ENCODE data around the gene TTC24.
A peak's percentile ranks its signal among the peaks of the same experiment; 100 is the strongest.

The TTC24 gene

DNA sequence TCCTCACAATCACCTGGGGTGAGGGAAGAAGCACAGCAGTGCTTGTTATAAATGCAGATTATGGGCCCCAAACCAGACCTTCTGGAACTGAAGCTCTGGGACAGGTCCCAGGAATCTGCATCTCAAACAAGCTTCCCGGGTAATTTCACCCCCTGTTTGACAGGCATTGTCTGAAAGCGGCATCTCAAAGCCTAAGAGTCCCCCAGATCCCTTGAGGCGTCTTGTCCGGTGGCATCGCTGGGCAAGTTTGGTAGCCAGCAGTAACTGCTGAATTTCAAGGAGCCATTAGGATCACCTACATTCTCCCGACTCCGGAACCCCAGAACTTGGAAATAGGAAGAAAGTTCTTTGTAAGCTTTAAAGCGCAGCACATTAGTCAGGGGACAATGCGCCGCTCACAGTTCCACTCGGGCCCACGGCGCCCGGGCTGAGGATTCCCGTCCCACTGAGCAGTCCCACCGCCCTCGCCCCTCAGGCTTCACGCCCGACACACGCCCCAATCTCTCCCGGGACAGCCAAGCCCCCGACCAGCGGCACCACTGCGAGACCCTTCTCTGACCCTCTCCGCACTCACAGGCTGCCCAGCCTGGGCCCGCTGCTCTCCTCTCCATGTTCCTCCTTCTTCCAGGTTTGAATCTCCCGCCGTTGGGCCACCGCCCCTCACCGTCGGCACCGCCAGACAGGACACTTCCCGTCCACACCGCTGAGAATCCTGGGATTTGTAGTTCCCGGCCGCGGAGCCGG lies 7.4 kb upstream of the TTC24 start, which contains the start of gene IQGAP3:
TSS of gene IQGAP3 (minus strand) at position 647 of the 744 bp plus-strand sequence. CDS start at position 611, 36 bp downstream.
- peak; percentile 77 to 91 (median 87) for DNase-seq
- H3K36me3 ChIP-seq (ENCODE audit: control insufficient read depth in 4 of 4, insufficient read depth in 4 of 4, low read length in 3 of 4), result peaks cover 0 to 9% (median under 1%) of the 10 kb centered on the region in 4 experiments
- no peak within 1 kb of the TSS for H3K27ac ChIP-seq (ENCODE audit: insufficient read depth in 1 of 2, low read depth in 1 of 2, low read length in 2 of 2, poor library complexity in 1 of 2, severe bottlenecking in 2 of 2)
- peaks cover 11 to 23% (median 22%) of the 10 kb centered on the region in 4 experiments for H3K4me1 ChIP-seq (ENCODE audit: control extremely low read depth in 1 of 4, control insufficient read depth in 4 of 4, insufficient read depth in 4 of 4, low read length in 3 of 4)
- WGBS (ENCODE audit: insufficient coverage), result 1% methylated on average over 36 of the region's 38 CpGs
- no peaks in the 10 kb centered on the region for H3K27me3 ChIP-seq (replicated peaks in 2 of 5; ENCODE audit: control insufficient read depth in 4 of 5, insufficient read depth in 5 of 5, low read length in 4 of 5)
- POLR2A ChIA-PET, result interaction anchor here (0.7 to 1.7 kb wide), 2 partner anchors 60 to 720 kb away, joined by 3 to 4 read pairs; no protein-coding TSS in a partner anchor
- H3K4me3 ChIP-seq (ENCODE audit: control insufficient read depth in 1 of 7, extremely low read depth in 1 of 7, insufficient read depth in 4 of 7, low read depth in 2 of 7, low read length in 6 of 7), result peak within 1 kb of the TSS; percentile 37 to 88 (median 71)
- CTCF ChIA-PET, result interaction anchor here (0.7 to 2.0 kb wide), 8 partner anchors 36 to 137 kb away, joined by 3 to 10 read pairs (median 4); no protein-coding TSS in a partner anchor
- H3K9me3 ChIP-seq (ENCODE audit: control extremely low read depth in 1 of 5, control insufficient read depth in 4 of 5, insufficient read depth in 2 of 5, low read depth in 1 of 5, low read length in 4 of 5), result no peaks in the 10 kb centered on the region

DNA sequence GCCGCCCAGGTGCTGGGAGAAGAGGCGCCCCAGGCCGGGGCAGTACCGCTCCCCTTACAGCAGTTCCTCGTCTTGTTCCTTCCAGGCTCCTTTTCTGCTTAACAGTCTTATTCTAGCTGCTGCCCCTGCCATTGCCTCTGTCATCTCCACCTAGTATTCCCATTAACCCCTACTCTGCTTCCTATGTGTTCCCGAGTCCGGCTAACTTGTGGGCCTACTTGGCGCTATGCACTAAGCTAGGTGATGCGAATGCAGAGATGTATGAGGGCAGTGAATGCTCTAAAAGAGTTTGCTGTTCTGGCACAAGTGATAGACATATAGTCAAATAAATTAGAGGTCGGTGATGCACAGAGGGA lies 6.9 kb upstream of the TTC24 start:
- Histone ChIP-seq H3K27ac (ENCODE audit: insufficient read depth in 1 of 2, low read depth in 1 of 2, low read length in 2 of 2, poor library complexity in 1 of 2, severe bottlenecking in 2 of 2) (no peak overlapping the region), H3K4me3 (ENCODE audit: control insufficient read depth in 1 of 7, extremely low read depth in 1 of 7, insufficient read depth in 4 of 7, low read depth in 2 of 7, low read length in 6 of 7) (peak overlapping the region in 5 of 7 experiments; percentile 60 to 88 (median 85)), H3K9me3 (ENCODE audit: control extremely low read depth in 1 of 5, control insufficient read depth in 4 of 5, insufficient read depth in 2 of 5, low read depth in 1 of 5, low read length in 4 of 5) (no peaks in the 10 kb centered on the region), H3K4me1 (ENCODE audit: control extremely low read depth in 1 of 4, control insufficient read depth in 4 of 4, insufficient read depth in 4 of 4, low read length in 3 of 4) (peaks cover 11 to 23% (median 22%) of the 10 kb centered on the region in 4 experiments), H3K36me3 (ENCODE audit: control insufficient read depth in 4 of 4, insufficient read depth in 4 of 4, low read length in 3 of 4) (peaks cover 0 to 4% (median under 1%) of the 10 kb centered on the region in 4 experiments), H3K27me3 (replicated peaks in 2 of 5; ENCODE audit: control insufficient read depth in 4 of 5, insufficient read depth in 5 of 5, low read length in 4 of 5) (no peaks in the 10 kb centered on the region)
- DNase-seq, result no peak
- ChIA-PET POLR2A (no interaction called here), CTCF (interaction anchor here (1.0 to 2.0 kb wide), 3 partner anchors 36 to 68 kb away, joined by 3 to 4 read pairs (median 4); no protein-coding TSS in a partner anchor)
- 44% methylated on average over 6 of the region's 10 CpGs for WGBS (ENCODE audit: insufficient coverage)

DNA sequence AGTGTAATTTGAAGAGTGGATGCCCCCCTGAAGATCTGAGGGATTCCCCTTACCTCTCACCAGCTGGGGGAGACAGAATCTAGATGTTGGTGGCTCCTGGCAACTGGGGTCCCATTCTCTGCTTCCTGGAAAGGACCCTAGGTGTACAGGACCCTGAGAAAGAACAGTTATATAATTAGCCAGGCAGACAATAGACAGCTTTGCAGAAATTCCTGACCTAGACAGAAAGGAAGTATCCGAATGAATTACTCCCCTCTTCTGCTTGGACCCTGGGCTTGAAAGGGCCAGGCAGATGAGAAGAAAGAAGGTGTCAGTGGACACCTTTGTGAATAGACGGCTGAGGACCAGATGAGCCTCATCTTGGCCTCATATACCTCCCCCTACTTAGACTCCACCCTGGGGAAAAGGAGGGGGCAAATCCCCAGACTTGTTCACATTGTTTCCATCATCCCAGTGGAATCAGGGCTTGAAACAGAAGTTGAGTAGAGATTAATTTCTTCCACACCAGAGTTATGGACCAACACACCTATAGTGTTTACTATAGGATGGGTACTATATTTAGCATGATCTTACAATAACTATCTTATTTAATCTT lies 5.4 kb upstream of the TTC24 start:
- H3K9me3 ChIP-seq (ENCODE audit: control extremely low read depth in 1 of 5, control insufficient read depth in 4 of 5, insufficient read depth in 2 of 5, low read depth in 1 of 5, low read length in 4 of 5), result no peaks in the 10 kb centered on the region
- H3K27me3 ChIP-seq (replicated peaks in 2 of 5; ENCODE audit: control insufficient read depth in 4 of 5, insufficient read depth in 5 of 5, low read length in 4 of 5), result no peaks in the 10 kb centered on the region
- H3K4me1 ChIP-seq (ENCODE audit: control extremely low read depth in 1 of 4, control insufficient read depth in 4 of 4, insufficient read depth in 4 of 4, low read length in 3 of 4), result peaks cover 11 to 30% (median 26%) of the 10 kb centered on the region in 4 experiments
- ChIA-PET POLR2A (no interaction called here), CTCF (interaction anchor here (0.9 to 2.3 kb wide), 6 partner anchors 8 to 93 kb away, joined by 3 to 6 read pairs (median 4); no protein-coding TSS in a partner anchor)
- WGBS (ENCODE audit: insufficient coverage), result 100% methylated on average over 1 of the region's 2 CpGs
- no peak for DNase-seq
- H3K4me3 ChIP-seq (ENCODE audit: control insufficient read depth in 1 of 7, extremely low read depth in 1 of 7, insufficient read depth in 4 of 7, low read depth in 2 of 7, low read length in 6 of 7), result no peak overlapping the region
- no peaks in the 10 kb centered on the region for H3K36me3 ChIP-seq (ENCODE audit: control insufficient read depth in 4 of 4, insufficient read depth in 4 of 4, low read length in 3 of 4)
- no peak overlapping the region for H3K27ac ChIP-seq (ENCODE audit: insufficient read depth in 1 of 2, low read depth in 1 of 2, low read length in 2 of 2, poor library complexity in 1 of 2, severe bottlenecking in 2 of 2)

DNA sequence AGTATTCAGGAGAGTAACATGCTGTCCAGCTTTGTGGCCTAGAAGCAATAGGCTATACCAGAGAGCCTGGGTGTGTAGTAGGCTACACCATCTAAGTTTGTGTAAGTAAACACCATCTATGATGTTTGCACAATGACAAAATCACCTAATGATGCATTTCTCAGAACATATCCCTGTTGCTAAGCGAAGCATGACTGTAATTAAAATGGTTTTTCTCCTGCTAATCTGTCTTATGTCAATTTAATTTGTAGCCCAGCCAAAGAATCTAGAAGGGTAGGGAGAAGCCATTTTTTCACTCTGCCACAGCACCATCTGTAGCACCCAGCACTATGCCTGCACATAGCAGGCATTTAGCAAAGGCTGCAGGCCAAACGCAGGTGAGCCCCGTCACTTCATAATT lies 2.0 kb upstream of the TTC24 start:
- H3K27ac ChIP-seq (ENCODE audit: insufficient read depth in 1 of 2, low read depth in 1 of 2, low read length in 2 of 2, poor library complexity in 1 of 2, severe bottlenecking in 2 of 2), result no peak overlapping the region
- H3K36me3 ChIP-seq (ENCODE audit: control insufficient read depth in 4 of 4, insufficient read depth in 4 of 4, low read length in 3 of 4), result no peaks in the 10 kb centered on the region
- no peak for DNase-seq
- ChIA-PET CTCF (interaction anchor here (1.1 to 1.8 kb wide), 2 partner anchors 31 to 97 kb away, joined by 3 to 4 read pairs; no protein-coding TSS in a partner anchor), POLR2A (no interaction called here)
- H3K4me3 ChIP-seq (ENCODE audit: control insufficient read depth in 1 of 7, extremely low read depth in 1 of 7, insufficient read depth in 4 of 7, low read depth in 2 of 7, low read length in 6 of 7), result no peak overlapping the region
- no peaks in the 10 kb centered on the region for H3K27me3 ChIP-seq (replicated peaks in 2 of 5; ENCODE audit: control insufficient read depth in 4 of 5, insufficient read depth in 5 of 5, low read length in 4 of 5)
- 92% methylated on average over 2 of the region's 3 CpGs for WGBS (ENCODE audit: insufficient coverage)
- no peaks in the 10 kb centered on the region for H3K9me3 ChIP-seq (ENCODE audit: control extremely low read depth in 1 of 5, control insufficient read depth in 4 of 5, insufficient read depth in 2 of 5, low read depth in 1 of 5, low read length in 4 of 5)
- H3K4me1 ChIP-seq (ENCODE audit: control extremely low read depth in 1 of 4, control insufficient read depth in 4 of 4, insufficient read depth in 4 of 4, low read length in 3 of 4), result peaks cover 0 to 35% (median 28%) of the 10 kb centered on the region in 4 experiments

DNA sequence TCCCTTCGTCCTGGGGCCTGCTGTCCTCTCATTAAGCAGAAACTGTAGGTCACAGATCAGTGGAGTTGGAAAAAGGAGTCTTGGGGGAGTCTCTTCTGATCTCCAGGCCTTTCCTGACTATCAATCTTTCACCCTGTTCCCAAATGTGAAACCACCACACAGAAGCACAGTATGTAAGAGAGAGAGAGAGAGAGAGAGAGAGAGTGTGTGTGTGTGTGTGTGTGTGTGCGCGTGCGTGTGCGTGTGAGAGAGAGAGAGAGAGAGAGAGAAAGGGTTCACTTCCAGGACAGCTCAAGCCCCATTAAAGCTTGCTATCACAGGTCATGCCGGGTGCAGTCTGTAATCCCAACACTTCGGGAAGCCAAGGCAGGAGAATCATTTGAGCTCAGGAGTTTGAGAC lies 1.5 kb upstream of the TTC24 start:
- no CpG with 5 or more reads among the region's 7 CpGs for WGBS (ENCODE audit: insufficient coverage)
- Histone ChIP-seq H3K4me1 (ENCODE audit: control extremely low read depth in 1 of 4, control insufficient read depth in 4 of 4, insufficient read depth in 4 of 4, low read length in 3 of 4) (peaks cover 0 to 37% (median 30%) of the 10 kb centered on the region in 4 experiments), H3K36me3 (ENCODE audit: control insufficient read depth in 4 of 4, insufficient read depth in 4 of 4, low read length in 3 of 4) (no peaks in the 10 kb centered on the region), H3K9me3 (ENCODE audit: control extremely low read depth in 1 of 5, control insufficient read depth in 4 of 5, insufficient read depth in 2 of 5, low read depth in 1 of 5, low read length in 4 of 5) (no peaks in the 10 kb centered on the region), H3K27ac (ENCODE audit: insufficient read depth in 1 of 2, low read depth in 1 of 2, low read length in 2 of 2, poor library complexity in 1 of 2, severe bottlenecking in 2 of 2) (no peak overlapping the region), H3K27me3 (replicated peaks in 2 of 5; ENCODE audit: control insufficient read depth in 4 of 5, insufficient read depth in 5 of 5, low read length in 4 of 5) (no peaks in the 10 kb centered on the region), H3K4me3 (ENCODE audit: control insufficient read depth in 1 of 7, extremely low read depth in 1 of 7, insufficient read depth in 4 of 7, low read depth in 2 of 7, low read length in 6 of 7) (no peak overlapping the region)
- ChIA-PET POLR2A (no interaction called here), CTCF (interaction anchor here (1.1 kb wide), 1 partner anchor 30 kb away, joined by 3 read pairs; no protein-coding TSS in a partner anchor)
- DNase-seq, result peak in 2 of 3 donors; percentile 38 to 58

DNA sequence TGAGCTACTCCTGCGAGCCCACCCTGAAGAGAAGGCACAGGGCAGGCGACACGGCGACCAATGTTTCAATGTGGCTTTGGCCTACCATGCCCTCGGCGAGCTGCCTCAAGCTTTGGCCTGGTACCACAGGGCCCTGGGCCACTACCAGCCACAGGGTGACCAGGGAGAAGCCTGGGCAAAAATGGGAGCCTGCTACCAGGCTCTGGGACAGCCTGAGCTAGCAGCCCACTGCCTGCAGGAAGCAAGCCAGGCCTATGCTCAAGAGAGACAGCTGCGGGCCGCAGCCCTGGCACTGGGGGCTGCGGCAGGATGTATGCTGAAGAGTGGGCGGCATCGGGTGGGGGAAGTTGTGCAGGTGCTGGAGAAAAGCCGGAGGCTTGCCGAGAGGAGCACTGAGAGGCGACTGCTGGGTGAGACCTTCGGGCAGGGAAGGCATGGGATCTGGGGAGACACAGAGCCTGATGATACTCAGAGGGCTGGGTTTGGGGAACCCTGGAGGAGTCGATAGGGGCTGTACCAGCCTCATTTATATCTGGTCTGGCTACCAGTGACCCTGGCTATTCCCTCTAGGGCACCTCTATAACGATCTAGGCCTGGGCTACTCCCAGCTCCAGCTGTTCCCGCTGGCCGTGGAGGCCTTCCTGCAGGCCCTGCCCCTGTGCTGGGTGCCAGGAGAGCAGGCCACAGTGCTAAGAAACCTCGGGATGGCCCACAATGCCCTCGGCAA lies 2.3 kb downstream of the TTC24 start:
- Histone ChIP-seq H3K9me3 (ENCODE audit: control extremely low read depth in 1 of 5, control insufficient read depth in 4 of 5, insufficient read depth in 2 of 5, low read depth in 1 of 5, low read length in 4 of 5) (no peaks in the 10 kb centered on the region), H3K36me3 (ENCODE audit: control insufficient read depth in 4 of 4, insufficient read depth in 4 of 4, low read length in 3 of 4) (peaks cover 0 to 22% (median 11%) of the 10 kb centered on the region in 4 experiments), H3K27me3 (replicated peaks in 2 of 5; ENCODE audit: control insufficient read depth in 4 of 5, insufficient read depth in 5 of 5, low read length in 4 of 5) (no peaks in the 10 kb centered on the region), H3K27ac (ENCODE audit: insufficient read depth in 1 of 2, low read depth in 1 of 2, low read length in 2 of 2, poor library complexity in 1 of 2, severe bottlenecking in 2 of 2) (peak overlapping the region; percentile 61 to 85), H3K4me3 (ENCODE audit: control insufficient read depth in 1 of 7, extremely low read depth in 1 of 7, insufficient read depth in 4 of 7, low read depth in 2 of 7, low read length in 6 of 7) (peak overlapping the region; percentile 29 to 75 (median 64)), H3K4me1 (ENCODE audit: control extremely low read depth in 1 of 4, control insufficient read depth in 4 of 4, insufficient read depth in 4 of 4, low read length in 3 of 4) (peaks cover 0 to 52% (median 39%) of the 10 kb centered on the region in 4 experiments)
- WGBS (ENCODE audit: insufficient coverage), result 54% methylated on average over 21 of the region's 21 CpGs
- POLR2A ChIA-PET, result interaction anchor here (1.0 to 1.5 kb wide), 2 partner anchors 9 to 81 kb away, joined by 3 to 4 read pairs; partner anchors contain the start of gene MEF2D
- peak; percentile 38 to 81 (median 76) for DNase-seq
- CTCF ChIA-PET, result interaction anchor here (0.8 to 8.3 kb wide), 23 partner anchors 8 to 122 kb away, joined by 3 to 63 read pairs (median 4); partner anchors contain the start of genes GPATCH4, MEF2D and NAXE

All from common myeloid progenitor, CD34-positive (primary cell).